Neural progenitor cell (in vitro differentiated cells): ENCODE measurements around the gene RPL9. TPM values are rescaled to one million over a fixed set of nuclear protein-coding genes. Genes with fewer than 3 reads are reported as not detected.

Source experiments
- DNase-seq: peaks from one replicate; pipeline ENCODE4 v3.0.0-alpha.2; 2016; ENCODE audit warnings: low spot score
- H2AFZ ChIP-seq: fragments of 200-600 bp; sonication (generic); replicated peaks from 2 replicates; pipeline ENCODE4 v1.6.1; 2016; ENCODE audit warnings: antibody characterized with exemption
- H3F3A ChIP-seq: fragments of 200-600 bp; sonication (generic); 2 replicates; pipeline ENCODE4 v1.6.1; 2016; ENCODE audit warnings: antibody characterized with exemption, low read depth
- H3K27ac ChIP-seq: fragments of 200-600 bp; sonication (generic); 2 replicates; pipeline ENCODE4 v1.5.1; 2016; ENCODE audit warnings: mild to moderate bottlenecking
- H3K27me3 ChIP-seq: fragments of 200-600 bp; sonication (generic); 2 replicates; pipeline ENCODE4 v1.6.1; 2016; ENCODE audit warnings: mild to moderate bottlenecking, moderate library complexity
- H3K36me3 ChIP-seq: fragments of 200-600 bp; sonication (generic); 2 replicates; pipeline ENCODE4 v1.5.1; 2016
- H3K4me1 ChIP-seq: fragments of 200-600 bp; sonication (generic); 2 replicates; pipeline ENCODE4 v1.6.1; 2016; ENCODE audit warnings: mixed run types
- H3K4me2 ChIP-seq: fragments of 200-600 bp; sonication (generic); 2 replicates; pipeline ENCODE4 v1.6.1; 2016
- H3K4me3 ChIP-seq: fragments of 200-600 bp; sonication (generic); 2 replicates; pipeline ENCODE4 v1.5.1; 2016
- H3K79me2 ChIP-seq: fragments of 200-600 bp; sonication (generic); 2 replicates; pipeline ENCODE4 v1.6.1; 2016; ENCODE audit warnings: low read depth
- H3K9ac ChIP-seq: fragments of 200-600 bp; sonication (generic); 2 replicates; pipeline ENCODE4 v1.6.1; 2016
- H3K9me3 ChIP-seq: fragments of 200-600 bp; sonication (generic); 2 replicates; pipeline ENCODE4 v1.5.1; 2016; ENCODE audit warnings: low read depth
- H4K20me1 ChIP-seq: fragments of 200-600 bp; sonication (generic); 2 replicates; pipeline ENCODE4 v1.6.1; 2016; ENCODE audit warnings: low read depth
- H3K27ac Mint-ChIP-seq: 3 replicates; pipeline ENCODE4 v1.8.0; 2021; ENCODE audit warnings: mixed read lengths
- H3K27me3 Mint-ChIP-seq: 2 replicates; pipeline ENCODE4 v1.8.0; 2022; ENCODE audit warnings: low read depth, mild to moderate bottlenecking, inconsistent platforms, moderate library complexity, mixed read lengths; ENCODE audit not compliant: insufficient read depth
- H3K36me3 Mint-ChIP-seq: 3 replicates; pipeline ENCODE4 v1.8.0; 2021; ENCODE audit warnings: mixed read lengths
- H3K4me1 Mint-ChIP-seq: 3 replicates; pipeline ENCODE4 v1.8.0; 2021; ENCODE audit warnings: mixed read lengths
- H3K4me3 Mint-ChIP-seq: 3 replicates; pipeline ENCODE4 v1.8.0; 2021; ENCODE audit warnings: mild to moderate bottlenecking, moderate library complexity, mixed read lengths
- H3K9me3 Mint-ChIP-seq: 3 replicates; pipeline ENCODE4 v1.8.0; 2020; ENCODE audit warnings: mixed read lengths
- CTCF ChIP-seq: fragments of 200-600 bp; sonication (generic); IDR thresholded peaks from 2 replicates; pipeline ENCODE4 v1.5.1; 2017; ENCODE audit warnings: antibody characterized with exemption, mild to moderate bottlenecking
- EZH2 ChIP-seq: fragments of 200-600 bp; sonication (generic); IDR thresholded peaks from 2 replicates; pipeline ENCODE4 v1.6.1; 2017; ENCODE audit warnings: antibody characterized with exemption, mild to moderate bottlenecking, moderate library complexity
- EZH2phosphoT487 ChIP-seq: fragments of 200-600 bp; sonication (generic); IDR thresholded peaks from 2 replicates; pipeline ENCODE4 v1.6.1; 2017; ENCODE audit warnings: antibody characterized with exemption
- total RNA-seq: library from RNA; depleted of rRNA; stranded (reverse); fragments of >200 nt; gene quantifications from 2 replicates; pipeline ENCODE4 v1.2.3, GENCODE V29; 2015; ENCODE audit warnings: low replicate concordance

Gene RPL9
- total RNA-seq, 1 donor from 2014 or later = 6,671 TPM

GRCh38 chr4:39435659-39436563 lies 22.8 kb downstream of the RPL9 start:
- Mint-ChIP-seq H3K9me3 (no peaks in the 10 kb centered on the region), H3K36me3 (no peaks in the 10 kb centered on the region), H3K4me3 (no peak overlapping the region), H3K27ac (no peak overlapping the region), H3K27me3 (peaks cover 3% of the 10 kb centered on the region), H3K4me1 (no peaks in the 10 kb centered on the region)
- H3F3A ChIP-seq = no peaks in the 10 kb centered on the region
- no peaks in the 10 kb centered on the region for H4K20me1 ChIP-seq
- no peak overlapping the region for H3K4me3 ChIP-seq
- H3K27me3 ChIP-seq = no peaks in the 10 kb centered on the region
- H3K9me3 ChIP-seq = no peaks in the 10 kb centered on the region
- H3K4me2 ChIP-seq = no peak overlapping the region
- H3K36me3 ChIP-seq = no peaks in the 10 kb centered on the region
- DNase-seq = no peak
- no peak overlapping the region for H3K27ac ChIP-seq
- TF ChIP-seq EZH2 (no peak), CTCF (peak; percentile 48), EZH2phosphoT487 (no peak)
- no peaks in the 10 kb centered on the region for H3K4me1 ChIP-seq
- H3K79me2 ChIP-seq = no peaks in the 10 kb centered on the region
- H2AFZ ChIP-seq = no peak overlapping the region
- H3K9ac ChIP-seq = no peak overlapping the region

GRCh38 chr4:39433878-39434492 lies 24.7 kb downstream of the RPL9 start:
- H2AFZ ChIP-seq = no peak overlapping the region
- no peaks in the 10 kb centered on the region for H3K27me3 ChIP-seq
- H3K27ac ChIP-seq = no peak overlapping the region
- DNase-seq = no peak
- Mint-ChIP-seq H3K27me3 (peaks cover 3% of the 10 kb centered on the region), H3K4me1 (no peaks in the 10 kb centered on the region), H3K27ac (no peak overlapping the region), H3K4me3 (no peak overlapping the region), H3K9me3 (no peaks in the 10 kb centered on the region), H3K36me3 (no peaks in the 10 kb centered on the region)
- H3K36me3 ChIP-seq = no peaks in the 10 kb centered on the region
- H3K4me3 ChIP-seq = no peak overlapping the region
- no peak for TF ChIP-seq EZH2
- TF ChIP-seq CTCF = no peak
- no peak for TF ChIP-seq EZH2phosphoT487
- H3F3A ChIP-seq = no peaks in the 10 kb centered on the region
- H3K9me3 ChIP-seq = no peaks in the 10 kb centered on the region
- no peaks in the 10 kb centered on the region for H4K20me1 ChIP-seq
- no peaks in the 10 kb centered on the region for H3K79me2 ChIP-seq
- peaks cover 7% of the 10 kb centered on the region for H3K4me1 ChIP-seq
- no peak overlapping the region for H3K4me2 ChIP-seq
- no peak overlapping the region for H3K9ac ChIP-seq

- Mint-ChIP-seq H3K27ac (no peak overlapping the region), H3K9me3 (no peaks in the 10 kb centered on the region), H3K4me3 (no peak overlapping the region), H3K27me3 (peaks cover 3% of the 10 kb centered on the region), H3K4me1 (no peaks in the 10 kb centered on the region), H3K36me3 (no peaks in the 10 kb centered on the region)
- Histone ChIP-seq H3K27ac (no peak overlapping the region), H3K9me3 (no peaks in the 10 kb centered on the region), H3K36me3 (no peaks in the 10 kb centered on the region), H3K4me1 (peaks cover 7% of the 10 kb centered on the region), H4K20me1 (no peaks in the 10 kb centered on the region), H3K4me2 (peak overlapping the region; percentile 11), H2AFZ (no peak overlapping the region), H3K27me3 (no peaks in the 10 kb centered on the region), H3K9ac (no peak overlapping the region), H3F3A (no peaks in the 10 kb centered on the region), H3K4me3 (no peak overlapping the region), H3K79me2 (no peaks in the 10 kb centered on the region)
- peak; percentile 25 for DNase-seq
- TF ChIP-seq CTCF = no peak
- TF ChIP-seq EZH2phosphoT487 = no peak
- TF ChIP-seq EZH2 = no peak
These were observed 29.0 kb downstream of the RPL9 start for GRCh38 chr4:39429476-39430334.
